ENCODE results near the gene KLHL34. TPM values are rescaled to one million over a fixed set of nuclear protein-coding genes. Genes with fewer than 3 reads are reported as not detected.
A peak's percentile ranks its signal among the peaks of the same experiment; 100 is the strongest.

Gene KLHL34
- total and polyA plus RNA-seq, 7 experiments from 2014 or later: 0.41 to 5.3 (median 3.5) TPM

DNA sequence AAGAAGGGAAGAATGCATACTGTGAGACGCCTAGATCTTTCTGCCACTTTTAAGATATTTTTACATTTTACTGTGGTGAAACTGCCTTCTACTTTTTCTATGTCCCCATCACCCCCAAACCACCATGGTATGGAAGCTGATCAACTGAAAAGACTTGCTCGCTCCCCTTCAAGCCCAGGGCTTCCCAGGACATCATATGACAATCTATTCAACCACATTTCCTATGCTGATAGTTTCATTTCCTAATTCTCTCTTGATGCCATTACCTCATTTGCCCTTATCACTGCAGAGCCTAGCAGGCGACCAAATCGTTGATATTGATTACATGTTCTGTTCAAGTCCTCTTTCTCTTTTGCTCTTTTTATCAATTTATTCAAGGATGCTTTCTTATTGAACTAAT, 40.1 kb upstream of the KLHL34 start:
- H3K4me1 ChIP-seq (ENCODE audit: control insufficient read depth in 2 of 2, insufficient read depth in 2 of 2, low read length in 2 of 2): no peaks in the 10 kb centered on the region
- Mint-ChIP-seq H3K9me3 (peaks cover 0 to 3% (median 0%) of the 10 kb centered on the region in 11 donors), H3K36me3 (no peaks in the 10 kb centered on the region), H3K4me3 (no peak overlapping the region), H3K27ac (no peak overlapping the region), H3K4me1 (no peaks in the 10 kb centered on the region), H3K27me3 (no peaks in the 10 kb centered on the region)
- H3K4me3 ChIP-seq (ENCODE audit: low read length): no peak overlapping the region
- ATAC-seq: no peak
- POLR2A ChIA-PET: no interaction called here
- no peaks in the 10 kb centered on the region for H3K36me3 ChIP-seq (ENCODE audit: control insufficient read depth in 2 of 3, insufficient read depth in 3 of 3, low read length in 3 of 3)
- H3K9me3 ChIP-seq (ENCODE audit: control insufficient read depth in 2 of 3, low read length in 3 of 3): no peaks in the 10 kb centered on the region
- H3K27ac ChIP-seq (ENCODE audit: low read depth, low read length): no peak overlapping the region
- H3K27me3 ChIP-seq (ENCODE audit: control insufficient read depth in 2 of 2, insufficient read depth in 2 of 2, low read length in 2 of 2): no peaks in the 10 kb centered on the region
- intact Hi-C loops (cut with micrococcal nuclease): no loop called here
- DNase-seq: no peak
- CTCF ChIA-PET: no interaction called here

DNA sequence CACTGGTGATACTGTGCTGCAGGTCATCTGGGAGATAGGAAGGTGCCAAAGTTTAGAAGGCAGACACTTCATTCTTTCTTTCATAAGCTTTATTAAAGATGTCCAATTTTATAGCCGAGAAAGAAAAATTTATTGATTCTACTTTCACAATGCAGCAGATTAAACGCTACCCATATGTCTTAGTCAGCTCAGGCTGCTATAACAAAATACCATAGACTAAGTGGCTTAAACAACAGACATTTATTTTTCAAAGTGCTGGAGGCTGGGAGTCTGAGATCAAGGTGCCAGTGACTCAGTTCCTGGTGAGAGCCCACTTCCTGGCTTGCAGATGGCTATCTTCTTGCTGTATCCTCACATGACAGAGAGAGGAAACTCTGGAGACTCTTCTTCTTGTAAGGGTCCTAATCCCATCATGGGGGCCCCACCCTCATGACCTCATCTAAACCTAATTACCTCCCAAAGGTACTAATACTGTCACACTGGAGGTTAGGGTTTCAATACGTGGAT, 33.4 kb upstream of the KLHL34 start:
- intact Hi-C loops (cut with micrococcal nuclease): no loop called here

GRCh38 chrX:21683941-21684340, 25.8 kb upstream of the KLHL34 start:
- no peaks in the 10 kb centered on the region for H3K27me3 ChIP-seq (ENCODE audit: control insufficient read depth in 2 of 2, insufficient read depth in 2 of 2, low read length in 2 of 2)
- ATAC-seq: no peak
- CTCF ChIA-PET: no interaction called here
- H3K27ac ChIP-seq (ENCODE audit: low read depth, low read length): no peak overlapping the region
- DNase-seq: no peak
- H3K27ac Mint-ChIP-seq: no peak overlapping the region
- intact Hi-C loops (cut with micrococcal nuclease): no loop called here
- no peaks in the 10 kb centered on the region for H3K36me3 Mint-ChIP-seq
- H3K27me3 Mint-ChIP-seq: peaks cover 0 to 6% (median 0%) of the 10 kb centered on the region in 5 donors
- H3K4me3 ChIP-seq (ENCODE audit: low read length): no peak overlapping the region
- no peak overlapping the region for H3K4me3 Mint-ChIP-seq
- POLR2A ChIA-PET: no interaction called here
- no peaks in the 10 kb centered on the region for H3K36me3 ChIP-seq (ENCODE audit: control insufficient read depth in 2 of 3, insufficient read depth in 3 of 3, low read length in 3 of 3)
- no peaks in the 10 kb centered on the region for H3K4me1 ChIP-seq (ENCODE audit: control insufficient read depth in 2 of 2, insufficient read depth in 2 of 2, low read length in 2 of 2)
- no peaks in the 10 kb centered on the region for H3K9me3 ChIP-seq (ENCODE audit: control insufficient read depth in 2 of 3, low read length in 3 of 3)
- H3K9me3 Mint-ChIP-seq: peaks cover 0 to 4% (median 0%) of the 10 kb centered on the region in 11 donors
- peaks cover 0 to 8% (median 0%) of the 10 kb centered on the region in 7 donors for H3K4me1 Mint-ChIP-seq

More for the DNA sequence above, 33.4 kb upstream of the KLHL34 start:
- Mint-ChIP-seq H3K36me3 (no peaks in the 10 kb centered on the region), H3K27me3 (no peaks in the 10 kb centered on the region), H3K9me3 (peaks cover 0 to 2% (median 0%) of the 10 kb centered on the region in 11 donors), H3K4me3 (no peak overlapping the region), H3K27ac (peak overlapping the region in 1 of 9 donors; percentile 30), H3K4me1 (peaks cover 0 to 10% (median 4%) of the 10 kb centered on the region in 7 donors)
- H3K36me3 ChIP-seq (ENCODE audit: control insufficient read depth in 2 of 3, insufficient read depth in 3 of 3, low read length in 3 of 3): no peaks in the 10 kb centered on the region
- DNase-seq (no peak), ATAC-seq (no peak)
- no peak overlapping the region for H3K4me3 ChIP-seq (ENCODE audit: low read length)
- H3K9me3 ChIP-seq (ENCODE audit: control insufficient read depth in 2 of 3, low read length in 3 of 3): no peaks in the 10 kb centered on the region
- H3K27me3 ChIP-seq (ENCODE audit: control insufficient read depth in 2 of 2, insufficient read depth in 2 of 2, low read length in 2 of 2): no peaks in the 10 kb centered on the region
- POLR2A ChIA-PET: no interaction called here
- CTCF ChIA-PET: no interaction called here
- no peaks in the 10 kb centered on the region for H3K4me1 ChIP-seq (ENCODE audit: control insufficient read depth in 2 of 2, insufficient read depth in 2 of 2, low read length in 2 of 2)
- H3K27ac ChIP-seq (ENCODE audit: low read depth, low read length): no peak overlapping the region

DNA sequence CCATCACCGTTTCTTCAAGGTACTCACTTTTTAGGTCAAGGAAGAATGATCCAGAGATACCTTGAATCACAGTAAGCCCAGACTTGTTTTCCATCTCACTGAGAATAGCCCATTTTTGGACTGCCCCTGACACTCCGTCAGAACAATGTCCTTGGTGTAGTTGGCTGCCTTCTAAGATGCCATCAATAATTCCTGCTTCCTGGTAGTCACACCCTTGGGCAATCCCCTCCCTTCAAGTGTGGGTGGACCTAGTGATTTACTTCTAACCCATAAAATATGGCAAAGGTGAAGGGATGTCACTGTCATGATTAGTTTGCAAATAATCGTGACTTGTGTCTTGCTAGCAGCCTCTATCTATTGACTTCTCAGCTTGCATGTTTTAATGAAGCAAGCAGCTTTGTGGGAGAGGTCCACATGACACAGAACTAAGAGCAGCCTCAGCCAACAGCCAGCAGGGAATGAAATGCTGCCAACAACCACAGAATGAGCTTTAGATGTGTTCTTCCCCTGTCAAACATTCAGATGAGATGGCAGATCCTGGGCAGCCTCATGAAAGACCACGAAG, 20.0 kb upstream of the KLHL34 start:
- no peaks in the 10 kb centered on the region for H3K36me3 Mint-ChIP-seq
- no peak for ATAC-seq
- intact Hi-C loops (cut with micrococcal nuclease): no loop called here
- ChIA-PET CTCF (no interaction called here), POLR2A (interaction anchor here (0.6 kb wide), 1 partner anchor 30 kb away, joined by 3 read pairs; no protein-coding TSS in a partner anchor)
- Histone ChIP-seq H3K4me1 (ENCODE audit: control insufficient read depth in 2 of 2, insufficient read depth in 2 of 2, low read length in 2 of 2) (no peaks in the 10 kb centered on the region), H3K4me3 (ENCODE audit: low read length) (no peak overlapping the region), H3K27me3 (ENCODE audit: control insufficient read depth in 2 of 2, insufficient read depth in 2 of 2, low read length in 2 of 2) (no peaks in the 10 kb centered on the region), H3K9me3 (ENCODE audit: control insufficient read depth in 2 of 3, low read length in 3 of 3) (no peaks in the 10 kb centered on the region), H3K36me3 (ENCODE audit: control insufficient read depth in 2 of 3, insufficient read depth in 3 of 3, low read length in 3 of 3) (no peaks in the 10 kb centered on the region), H3K27ac (ENCODE audit: low read depth, low read length) (no peak overlapping the region)
- H3K27me3 Mint-ChIP-seq: peaks cover 0 to 6% (median 3%) of the 10 kb centered on the region in 5 donors
- DNase-seq: no peak
- H3K4me3 Mint-ChIP-seq: no peak overlapping the region
- peaks cover 0 to 6% (median 1%) of the 10 kb centered on the region in 7 donors for H3K4me1 Mint-ChIP-seq
- no peak overlapping the region for H3K27ac Mint-ChIP-seq
- H3K9me3 Mint-ChIP-seq: peaks cover 0 to 3% (median 0%) of the 10 kb centered on the region in 11 donors

DNA sequence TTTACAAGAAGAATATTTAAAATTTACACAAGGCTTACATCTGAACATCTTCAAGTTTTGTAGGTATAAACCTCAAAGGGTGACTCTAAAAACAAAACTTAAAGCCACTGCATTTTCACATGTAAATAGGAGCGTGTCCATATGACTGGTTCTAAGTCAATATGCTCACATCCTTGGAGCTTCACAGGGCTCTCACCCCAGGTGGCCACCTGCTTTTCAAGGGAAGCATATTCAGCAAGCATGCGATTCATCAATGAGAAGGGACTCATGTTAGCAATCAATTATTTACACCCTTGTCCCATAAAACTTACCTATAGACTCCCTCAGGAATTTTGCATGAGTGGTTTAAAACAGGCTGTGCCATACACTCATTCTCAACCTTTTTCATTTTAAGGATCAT, 17.8 kb upstream of the KLHL34 start:
- ChIA-PET CTCF (no interaction called here), POLR2A (no interaction called here)

DNA sequence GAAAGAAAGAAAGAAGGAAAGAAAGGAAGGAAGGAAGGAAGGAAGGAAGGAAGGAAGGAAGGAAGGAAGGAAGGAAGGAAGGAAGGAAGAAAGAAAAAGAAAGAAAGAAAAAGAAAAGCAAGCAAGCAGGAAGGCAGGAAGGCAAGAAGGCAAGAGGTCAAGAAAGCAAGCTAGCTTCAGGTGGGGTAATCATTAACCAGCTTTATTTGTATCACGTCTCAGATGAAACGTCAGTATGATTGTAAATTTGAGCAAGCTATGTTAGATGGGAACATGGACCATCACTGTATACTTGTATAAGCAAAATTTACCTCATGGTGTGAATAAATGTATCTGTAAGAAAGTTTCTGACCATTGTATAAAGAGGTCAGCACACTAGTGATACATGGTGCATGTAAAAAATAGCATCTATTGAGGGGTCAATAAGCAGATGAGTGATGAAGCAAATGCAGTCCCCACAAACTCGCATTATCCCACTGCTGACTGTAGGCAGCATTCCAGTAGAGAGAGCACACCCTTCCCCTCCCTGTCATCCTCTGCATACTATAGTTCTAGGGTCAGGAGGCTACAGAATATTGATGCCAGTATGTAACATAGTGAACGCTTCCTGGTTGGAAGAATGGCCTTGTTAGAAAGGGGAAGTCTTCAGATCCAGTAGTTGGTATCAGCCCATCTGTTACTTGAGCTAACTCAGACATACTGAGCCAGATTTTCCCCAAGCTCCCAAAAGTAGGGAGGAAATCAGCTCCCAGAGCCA, 16.5 kb upstream of the KLHL34 start:
- Histone ChIP-seq H3K27ac (ENCODE audit: low read depth, low read length) (no peak overlapping the region), H3K4me1 (ENCODE audit: control insufficient read depth in 2 of 2, insufficient read depth in 2 of 2, low read length in 2 of 2) (no peaks in the 10 kb centered on the region), H3K4me3 (ENCODE audit: low read length) (no peak overlapping the region), H3K36me3 (ENCODE audit: control insufficient read depth in 2 of 3, insufficient read depth in 3 of 3, low read length in 3 of 3) (no peaks in the 10 kb centered on the region), H3K9me3 (ENCODE audit: control insufficient read depth in 2 of 3, low read length in 3 of 3) (no peaks in the 10 kb centered on the region), H3K27me3 (ENCODE audit: control insufficient read depth in 2 of 2, insufficient read depth in 2 of 2, low read length in 2 of 2) (no peaks in the 10 kb centered on the region)
- DNase-seq (no peak), ATAC-seq (no peak)
- Mint-ChIP-seq H3K27ac (no peak overlapping the region), H3K36me3 (no peaks in the 10 kb centered on the region), H3K27me3 (peaks cover 0 to 10% (median 4%) of the 10 kb centered on the region in 5 donors), H3K4me1 (peaks cover 0 to 6% (median 1%) of the 10 kb centered on the region in 7 donors), H3K9me3 (peaks cover 0 to 3% (median 0%) of the 10 kb centered on the region in 11 donors), H3K4me3 (no peak overlapping the region)
- intact Hi-C loops (cut with micrococcal nuclease): no loop called here
- ChIA-PET CTCF (no interaction called here), POLR2A (no interaction called here)

More for the DNA sequence above, 17.8 kb upstream of the KLHL34 start:
- Histone ChIP-seq H3K9me3 (ENCODE audit: control insufficient read depth in 2 of 3, low read length in 3 of 3) (no peaks in the 10 kb centered on the region), H3K27ac (ENCODE audit: low read depth, low read length) (no peak overlapping the region), H3K36me3 (ENCODE audit: control insufficient read depth in 2 of 3, insufficient read depth in 3 of 3, low read length in 3 of 3) (no peaks in the 10 kb centered on the region), H3K27me3 (ENCODE audit: control insufficient read depth in 2 of 2, insufficient read depth in 2 of 2, low read length in 2 of 2) (no peaks in the 10 kb centered on the region), H3K4me3 (ENCODE audit: low read length) (no peak overlapping the region), H3K4me1 (ENCODE audit: control insufficient read depth in 2 of 2, insufficient read depth in 2 of 2, low read length in 2 of 2) (no peaks in the 10 kb centered on the region)
- no peak for ATAC-seq
- Mint-ChIP-seq H3K4me1 (peaks cover 0 to 6% (median 1%) of the 10 kb centered on the region in 7 donors), H3K4me3 (no peak overlapping the region), H3K36me3 (no peaks in the 10 kb centered on the region), H3K27me3 (peaks cover 0 to 10% (median 4%) of the 10 kb centered on the region in 5 donors), H3K27ac (no peak overlapping the region), H3K9me3 (peaks cover 0 to 3% (median 0%) of the 10 kb centered on the region in 11 donors)
- intact Hi-C loops (cut with micrococcal nuclease): no loop called here
- no peak for DNase-seq

Data from naive thymus-derived CD4-positive, alpha-beta T cell (primary cell).